ENCODE data around the gene CEBPZ.
"Not testable (repeated sequence)": the region's sequence is repeated elsewhere in the genome, so short reads cannot be mapped to it uniquely, and the experiment has no call there.

The CEBPZ gene

DNA sequence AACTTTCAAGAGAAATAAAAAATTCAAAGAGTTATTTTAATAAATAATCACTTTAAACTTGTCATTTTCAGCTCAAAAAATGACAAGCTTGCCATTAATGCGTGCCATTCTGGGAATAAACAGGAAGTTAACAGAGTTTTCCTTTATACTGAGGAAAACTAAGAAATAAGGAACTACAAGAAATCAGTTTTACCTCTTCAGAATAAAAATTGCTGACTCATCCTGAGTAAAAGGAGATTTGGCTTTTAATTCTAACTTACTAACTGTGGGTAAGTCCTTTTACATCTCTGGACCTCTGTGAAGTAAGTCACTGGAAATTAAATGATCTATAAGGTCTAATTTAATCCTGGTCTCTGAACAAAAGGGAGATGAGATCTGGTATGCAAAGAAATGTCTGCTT is 16.1 kb downstream of the CEBPZ start:
- TF ChIP-seq, protein P1, sequence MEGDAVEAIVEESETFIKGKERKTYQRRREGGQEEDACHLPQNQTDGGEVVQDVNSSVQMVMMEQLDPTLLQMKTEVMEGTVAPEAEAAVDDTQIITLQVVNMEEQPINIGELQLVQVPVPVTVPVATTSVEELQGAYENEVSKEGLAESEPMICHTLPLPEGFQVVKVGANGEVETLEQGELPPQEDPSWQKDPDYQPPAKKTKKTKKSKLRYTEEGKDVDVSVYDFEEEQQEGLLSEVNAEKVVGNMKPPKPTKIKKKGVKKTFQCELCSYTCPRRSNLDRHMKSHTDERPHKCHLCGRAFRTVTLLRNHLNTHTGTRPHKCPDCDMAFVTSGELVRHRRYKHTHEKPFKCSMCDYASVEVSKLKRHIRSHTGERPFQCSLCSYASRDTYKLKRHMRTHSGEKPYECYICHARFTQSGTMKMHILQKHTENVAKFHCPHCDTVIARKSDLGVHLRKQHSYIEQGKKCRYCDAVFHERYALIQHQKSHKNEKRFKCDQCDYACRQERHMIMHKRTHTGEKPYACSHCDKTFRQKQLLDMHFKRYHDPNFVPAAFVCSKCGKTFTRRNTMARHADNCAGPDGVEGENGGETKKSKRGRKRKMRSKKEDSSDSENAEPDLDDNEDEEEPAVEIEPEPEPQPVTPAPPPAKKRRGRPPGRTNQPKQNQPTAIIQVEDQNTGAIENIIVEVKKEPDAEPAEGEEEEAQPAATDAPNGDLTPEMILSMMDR (IDR thresholded peaks at IDR 0.05; ENCODE audit: insufficient read depth, low read length, poor library complexity, severe bottlenecking), result no peak
- Histone ChIP-seq H3K36me3 (ENCODE audit: control insufficient read depth, insufficient read depth, low read length) (peaks cover 5% of the 10 kb centered on the region), H3K27me3 (replicated peaks; ENCODE audit: control insufficient read depth, insufficient read depth, low read length) (no peaks in the 10 kb centered on the region), H3K4me3 (replicated peaks; ENCODE audit: low read depth, low read length) (no peak overlapping the region)
- DNase-seq (ENCODE audit: extremely low read depth, insufficient read length), result no peak

DNA sequence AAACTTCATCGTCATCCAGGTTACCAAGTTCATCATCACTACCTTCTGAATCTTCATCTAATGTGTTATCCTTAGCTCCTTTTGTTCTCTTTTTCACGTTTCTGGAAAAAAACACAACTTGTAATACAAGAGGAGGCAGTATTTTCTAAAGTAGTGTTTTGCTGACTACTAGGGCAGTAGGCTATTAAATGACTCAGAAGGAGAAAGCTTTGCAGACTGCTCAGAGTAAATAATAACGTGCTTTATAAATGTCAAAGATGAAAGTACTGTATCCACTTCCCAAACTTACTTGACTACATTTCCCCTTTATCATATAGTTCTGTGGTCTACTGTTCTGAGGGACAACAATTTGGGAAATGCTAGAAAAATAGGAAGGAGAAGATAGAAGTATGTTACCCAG is 19.5 kb downstream of the CEBPZ start:
- Histone ChIP-seq H3K36me3 (ENCODE audit: control insufficient read depth, insufficient read depth, low read length) (peaks cover 4% of the 10 kb centered on the region), H3K27me3 (replicated peaks; ENCODE audit: control insufficient read depth, insufficient read depth, low read length) (no peaks in the 10 kb centered on the region), H3K4me3 (replicated peaks; ENCODE audit: low read depth, low read length) (no peak overlapping the region)
- no peak for DNase-seq (ENCODE audit: extremely low read depth, insufficient read length)
- TF ChIP-seq, protein P1 (IDR thresholded peaks at IDR 0.05; ENCODE audit: insufficient read depth, low read length, poor library complexity, severe bottlenecking), result no peak

DNA sequence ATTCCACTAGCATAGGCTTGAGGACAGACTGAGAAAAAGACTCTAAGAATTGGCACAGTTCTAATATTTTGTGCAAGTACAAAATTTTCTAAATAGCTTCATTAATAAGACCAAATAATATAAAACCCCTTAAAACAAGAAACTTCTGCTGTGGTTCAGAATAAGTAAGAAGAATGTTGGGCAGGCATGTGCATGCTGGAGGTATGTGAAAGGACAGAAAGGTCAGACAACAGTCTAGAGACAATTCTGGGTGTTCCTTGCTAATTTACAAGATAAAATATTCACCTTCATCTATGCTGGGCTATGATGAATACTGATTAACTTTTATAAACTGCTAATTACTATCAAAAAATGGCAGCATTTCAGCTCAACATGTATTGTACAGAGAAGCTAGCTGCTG is 20.2 kb downstream of the CEBPZ start:
- H3K36me3 ChIP-seq (ENCODE audit: control insufficient read depth, insufficient read depth, low read length), result peaks cover 4% of the 10 kb centered on the region
- TF ChIP-seq, protein P1 (IDR thresholded peaks at IDR 0.05; ENCODE audit: insufficient read depth, low read length, poor library complexity, severe bottlenecking), result no peak
- no peak for DNase-seq (ENCODE audit: extremely low read depth, insufficient read length)

DNA sequence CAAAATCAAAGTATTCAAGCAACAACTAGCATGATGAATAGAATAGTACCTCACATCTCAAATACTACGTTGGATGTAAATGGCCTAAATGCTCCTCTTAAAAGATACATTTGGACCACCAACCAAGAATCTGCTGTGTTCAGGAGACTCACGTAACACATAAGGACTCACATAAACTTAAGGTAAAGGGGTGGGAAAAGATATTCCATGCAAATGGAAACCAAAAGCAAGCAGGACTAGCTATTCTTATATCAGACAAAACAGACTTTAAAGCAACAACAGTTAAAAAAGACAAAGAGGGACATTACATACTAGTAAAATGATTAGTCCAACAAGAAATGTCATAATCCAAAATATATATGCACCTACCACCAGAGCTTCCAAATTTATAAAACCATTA is 24.6 kb downstream of the CEBPZ start:
- not testable (repeated sequence) for H3K4me3 ChIP-seq (replicated peaks; ENCODE audit: low read depth, low read length); H3K27me3 ChIP-seq (replicated peaks; ENCODE audit: control insufficient read depth, insufficient read depth, low read length); DNase-seq (ENCODE audit: extremely low read depth, insufficient read length); H3K36me3 ChIP-seq (ENCODE audit: control insufficient read depth, insufficient read depth, low read length)

More for the DNA sequence above, 20.2 kb downstream of the CEBPZ start:
- Histone ChIP-seq H3K27me3 (replicated peaks; ENCODE audit: control insufficient read depth, insufficient read depth, low read length) (no peaks in the 10 kb centered on the region), H3K4me3 (replicated peaks; ENCODE audit: low read depth, low read length) (no peak overlapping the region)

- Histone ChIP-seq H3K36me3 (ENCODE audit: control insufficient read depth, insufficient read depth, low read length) (peaks cover 7% of the 10 kb centered on the region), H3K4me3 (replicated peaks; ENCODE audit: low read depth, low read length) (no peak overlapping the region), H3K27me3 (replicated peaks; ENCODE audit: control insufficient read depth, insufficient read depth, low read length) (no peaks in the 10 kb centered on the region)
- TF ChIP-seq, protein P1 (IDR thresholded peaks at IDR 0.05; ENCODE audit: insufficient read depth, low read length, poor library complexity, severe bottlenecking), result no peak
- DNase-seq (ENCODE audit: extremely low read depth, insufficient read length), result no peak
These were observed 25.6 kb downstream of the CEBPZ start for GRCh38 chr2:37205689-37206341.

- not testable (repeated sequence) for H3K4me3 ChIP-seq (replicated peaks; ENCODE audit: low read depth, low read length); H3K27me3 ChIP-seq (replicated peaks; ENCODE audit: control insufficient read depth, insufficient read depth, low read length); DNase-seq (ENCODE audit: extremely low read depth, insufficient read length); H3K36me3 ChIP-seq (ENCODE audit: control insufficient read depth, insufficient read depth, low read length)
These were observed 26.2 kb downstream of the CEBPZ start for GRCh38 chr2:37205071-37205661.

Data from GM06990 (cell line).